HCT116 (cell line): ENCODE results near the gene NOX3.
"Not testable (repeated sequence)": the region's sequence is repeated elsewhere in the genome, so short reads cannot be mapped to it uniquely, and the experiment has no call there.

ENCODE experiments used
- CEBPB ChIP-seq: IDR thresholded peaks from 2 replicates; pipeline ENCODE4 v1.6.1; 2012; ENCODE audit warnings: low read depth
- EZH2 ChIP-seq: fragments of 200-600 bp; sonication (generic); IDR thresholded peaks from 2 replicates; pipeline ENCODE4 v1.6.1; 2017; ENCODE audit warnings: antibody characterized with exemption, mixed run types
- EZH2phosphoT487 ChIP-seq: fragments of 200-600 bp; IDR thresholded peaks from 2 replicates; pipeline ENCODE4 v1.6.1; 2018; ENCODE audit warnings: antibody characterized with exemption, borderline replicate concordance
- POLR2A ChIP-seq: IDR thresholded peaks from 2 replicates; pipeline ENCODE4 v1.7.0; 2011; ENCODE audit warnings: borderline replicate concordance; ENCODE audit not compliant: insufficient read depth, insufficient read length; ENCODE audit errors: extremely low read depth
- RAD21 ChIP-seq: IDR thresholded peaks from 2 replicates; pipeline ENCODE4 v1.6.1; 2012; ENCODE audit warnings: low read depth, mild to moderate bottlenecking
- SP1 ChIP-seq: IDR thresholded peaks from 2 replicates; pipeline ENCODE4 v1.6.1; 2012; ENCODE audit warnings: low read depth
- SRF ChIP-seq: IDR thresholded peaks from 2 replicates; pipeline ENCODE4 v1.6.1; 2012; ENCODE audit warnings: low read depth
- TF ChIP-seq, protein P1 (sequence below), 3 experiments: fragments of 200-600 bp in 1 of 3; sonication (generic) in 1 of 3; IDR thresholded peaks in 2 of 3; conservative IDR thresholded peaks in 1 of 3; 2 replicates each; pipeline ENCODE4 v1.5.1; 2012 to 2017; ENCODE audit warnings: low read depth in 2 of 3, low read length in 2 of 3, antibody characterized with exemption in 1 of 3, borderline replicate concordance in 1 of 3, control low read depth in 1 of 3, mild to moderate bottlenecking in 1 of 3, mixed read lengths in 1 of 3, mixed run types in 1 of 3, moderate library complexity in 1 of 3; ENCODE audit not compliant: insufficient read depth in 1 of 3
- TF ChIP-seq, protein P2 (sequence below): IDR thresholded peaks from 2 replicates; pipeline ENCODE4 v1.6.1; 2012

DNA sequence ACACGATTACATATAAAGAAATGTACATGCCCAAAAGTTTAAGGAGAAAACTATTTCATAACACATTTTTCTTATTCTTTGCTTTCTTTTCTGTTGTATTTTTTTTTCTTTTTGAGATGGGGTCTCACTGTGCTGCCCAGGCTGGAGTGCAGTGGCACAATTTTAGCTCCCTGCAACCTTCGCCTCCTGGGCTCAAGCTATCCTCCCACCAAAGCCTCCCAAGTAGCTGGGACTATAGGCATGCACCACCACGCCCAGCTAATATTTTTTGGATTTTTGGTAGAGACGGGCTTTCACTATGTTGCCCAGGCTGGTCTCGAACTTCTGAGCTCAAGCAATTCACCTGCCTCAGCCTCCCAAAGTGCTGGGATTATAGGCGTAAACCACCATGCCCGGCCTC lies 4.1 kb downstream of the NOX3 start:
- TF ChIP-seq POLR2A, EZH2, SP1, EZH2phosphoT487, RAD21, CEBPB, SRF: not testable (repeated sequence)
- TF ChIP-seq, protein P1, sequence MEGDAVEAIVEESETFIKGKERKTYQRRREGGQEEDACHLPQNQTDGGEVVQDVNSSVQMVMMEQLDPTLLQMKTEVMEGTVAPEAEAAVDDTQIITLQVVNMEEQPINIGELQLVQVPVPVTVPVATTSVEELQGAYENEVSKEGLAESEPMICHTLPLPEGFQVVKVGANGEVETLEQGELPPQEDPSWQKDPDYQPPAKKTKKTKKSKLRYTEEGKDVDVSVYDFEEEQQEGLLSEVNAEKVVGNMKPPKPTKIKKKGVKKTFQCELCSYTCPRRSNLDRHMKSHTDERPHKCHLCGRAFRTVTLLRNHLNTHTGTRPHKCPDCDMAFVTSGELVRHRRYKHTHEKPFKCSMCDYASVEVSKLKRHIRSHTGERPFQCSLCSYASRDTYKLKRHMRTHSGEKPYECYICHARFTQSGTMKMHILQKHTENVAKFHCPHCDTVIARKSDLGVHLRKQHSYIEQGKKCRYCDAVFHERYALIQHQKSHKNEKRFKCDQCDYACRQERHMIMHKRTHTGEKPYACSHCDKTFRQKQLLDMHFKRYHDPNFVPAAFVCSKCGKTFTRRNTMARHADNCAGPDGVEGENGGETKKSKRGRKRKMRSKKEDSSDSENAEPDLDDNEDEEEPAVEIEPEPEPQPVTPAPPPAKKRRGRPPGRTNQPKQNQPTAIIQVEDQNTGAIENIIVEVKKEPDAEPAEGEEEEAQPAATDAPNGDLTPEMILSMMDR (IDR thresholded peaks at IDR 0.05 in 2 of 3, conservative IDR thresholded peaks at IDR 0.05 in 1 of 3; ENCODE audit: borderline replicate concordance in 1 of 3, insufficient read depth in 1 of 3, low read depth in 2 of 3, low read length in 2 of 3): not testable (repeated sequence)
- TF ChIP-seq, protein P2, sequence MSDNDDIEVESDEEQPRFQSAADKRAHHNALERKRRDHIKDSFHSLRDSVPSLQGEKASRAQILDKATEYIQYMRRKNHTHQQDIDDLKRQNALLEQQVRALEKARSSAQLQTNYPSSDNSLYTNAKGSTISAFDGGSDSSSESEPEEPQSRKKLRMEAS: not testable (repeated sequence)
